HepG2 (cell line): ENCODE results near the gene DGKG. TPM values are rescaled to one million over a fixed set of nuclear protein-coding genes. Genes with fewer than 3 reads are reported as not detected.

ENCODE experiments used
- ATAC-seq: fragments of 200-7000 bp; cut with Tn5 transposase; 3 replicates; pipeline ENCODE4 v1.9.1; 2020; ENCODE audit warnings: mild to moderate bottlenecking, moderate library complexity
- BruUV-seq: library from RNA; stranded (reverse); fragments of 400-500 nt; replicated peaks from 2 replicates; lab custom pipeline; 2021; lab: Mats Ljungman, UMichigan
- CTCF ChIA-PET: fragments of 300-600 bp; formaldehyde crosslinking; extraction: SDS; loops from one replicate; lab custom pipeline; 2021; ENCODE audit warnings: low total read pairs, inconsistent platforms, low intra/inter-chr PET ratio; lab: Yijun Ruan, JAX
- POLR2A ChIA-PET: fragments of 350-600 bp; sonication (Branson Sonifier 250); formaldehyde crosslinking; loops from one replicate; lab custom pipeline; 2020; ENCODE audit warnings: antibody characterized with exemption, inconsistent platforms; lab: Yijun Ruan, JAX
- DNase-seq: peaks from one replicate; pipeline ENCODE4 v3.0.0-alpha.2; 2015; ENCODE audit warnings: low spot score
- FAIRE-seq: peaks from 3 replicates; lab custom pipeline; 2011; peaks lifted over from hg19 to GRCh38; lab: Jason Lieb, UNC
- H2AFZ ChIP-seq: one replicate; pipeline ENCODE4 v1.6.1; 2011; ENCODE audit warnings: low read length, inconsistent platforms
- H3K27ac ChIP-seq: fragments of 300-600 bp; 3 replicates; pipeline ENCODE4 v1.8.0; 2011; ENCODE audit warnings: mixed run types, mild to moderate bottlenecking, mixed read lengths, low read length, inconsistent platforms; ENCODE audit not compliant: insufficient read depth; ENCODE audit errors: extremely low read length
- H3K27me3 ChIP-seq, 2 experiments: fragments of 200-600 bp in 1 of 2; 2 replicates in 1 of 2; 3 replicates in 1 of 2; pipeline versions ENCODE4 v1.6.0 to v1.8.0; 2011; ENCODE audit warnings: low read length in 2 of 2, mild to moderate bottlenecking in 2 of 2, moderate library complexity in 2 of 2, inconsistent platforms in 1 of 2; ENCODE audit not compliant: insufficient read depth in 2 of 2, control insufficient read depth in 1 of 2
- H3K36me3 ChIP-seq, 2 experiments: fragments of 200-600 bp in 1 of 2; replicated peaks in 1 of 2; 2 replicates in 1 of 2; 3 replicates in 1 of 2; pipeline versions ENCODE4 v1.5.1 to v1.8.0; 2011; ENCODE audit warnings: low read length in 2 of 2, inconsistent platforms in 1 of 2; ENCODE audit not compliant: insufficient read depth in 2 of 2, control insufficient read depth in 1 of 2
- H3K4me1 ChIP-seq: 2 replicates; pipeline ENCODE4 v1.5.1; 2012; ENCODE audit warnings: low read length, inconsistent platforms; ENCODE audit not compliant: insufficient read depth
- H3K4me2 ChIP-seq: 2 replicates; pipeline ENCODE4 v1.6.0; 2011; ENCODE audit warnings: low read depth, low read length, inconsistent platforms
- H3K4me3 ChIP-seq, 3 experiments: fragments of 200-600 bp in 1 of 3; sonication (generic), shearing (Covaris generic) in 1 of 3; replicated peaks in 1 of 3; 2 replicates each; pipeline ENCODE4 v1.5.1; 2011 to 2016; ENCODE audit warnings: low read length in 3 of 3, inconsistent platforms in 2 of 3, low read depth in 2 of 3, mild to moderate bottlenecking in 2 of 3, control low read depth in 1 of 3, mixed read lengths in 1 of 3; ENCODE audit not compliant: insufficient read depth in 1 of 3
- H3K79me2 ChIP-seq: one replicate; pipeline ENCODE4 v1.6.1; 2011; ENCODE audit warnings: low read length, inconsistent platforms; ENCODE audit not compliant: insufficient read depth
- H3K9ac ChIP-seq: 2 replicates; pipeline ENCODE4 v1.6.0; 2011; ENCODE audit warnings: mild to moderate bottlenecking, low read depth, low read length, inconsistent platforms; ENCODE audit not compliant: insufficient read depth
- H3K9me3 ChIP-seq: 2 replicates; pipeline ENCODE4 v1.5.1; 2012; ENCODE audit warnings: mild to moderate bottlenecking, low read length
- H4K20me1 ChIP-seq: 2 replicates; pipeline ENCODE4 v1.6.0; 2011; ENCODE audit warnings: inconsistent platforms, mild to moderate bottlenecking, low read length, moderate library complexity; ENCODE audit not compliant: insufficient read depth
- CHCHD3 ChIP-seq: sonication (generic); formaldehyde crosslinking; IDR thresholded peaks from 2 replicates; pipeline ENCODE4 v1.8.0; 2022; ENCODE audit warnings: mild to moderate bottlenecking, missing genetic modification reagents, moderate library complexity
- ESRRA ChIP-seq: sonication (generic); formaldehyde crosslinking; IDR thresholded peaks from 2 replicates; pipeline ENCODE4 v1.5.1; 2020; ENCODE audit warnings: mild to moderate bottlenecking, low read depth, missing genetic modification reagents
- FUBP1 ChIP-seq: sonication (generic); formaldehyde crosslinking; IDR thresholded peaks from 2 replicates; pipeline ENCODE4 v1.5.1; 2020; ENCODE audit warnings: missing genetic modification reagents, mild to moderate bottlenecking, borderline replicate concordance
- HDAC6 ChIP-seq: fragments of 200-600 bp; sonication (generic); IDR thresholded peaks from 2 replicates; pipeline ENCODE4 v1.7.0; 2017; ENCODE audit warnings: mild to moderate bottlenecking, antibody characterized with exemption, low read length, low read depth
- JUNB ChIP-seq: sonication (generic); formaldehyde crosslinking; IDR thresholded peaks from 2 replicates; pipeline ENCODE4 v1.8.0; 2022; ENCODE audit warnings: missing genetic modification reagents, mild to moderate bottlenecking, borderline replicate concordance
- TCF12 ChIP-seq, 2 experiments: fragments of 450-650 bp in 1 of 2; sonication (generic) in 1 of 2; formaldehyde crosslinking in 1 of 2; IDR thresholded peaks; 2 replicates each; pipeline versions ENCODE4 v1.6.1 to v1.8.0; 2017 to 2022; ENCODE audit warnings: antibody characterized with exemption in 1 of 2, mild to moderate bottlenecking in 1 of 2, missing genetic modification reagents in 1 of 2, moderate library complexity in 1 of 2
- ZBTB25 ChIP-seq: IDR thresholded peaks from 2 replicates; pipeline ENCODE4 v1.6.1; 2018; ENCODE audit warnings: missing genetic modification reagents
- ZBTB3 ChIP-seq: sonication (generic); formaldehyde crosslinking; IDR thresholded peaks from 2 replicates; pipeline ENCODE4 v1.4.0; 2020; ENCODE audit warnings: low read depth, mild to moderate bottlenecking, moderate library complexity, missing genetic modification reagents, borderline replicate concordance
- ZNF34 ChIP-seq: sonication (generic); formaldehyde crosslinking; IDR thresholded peaks from 2 replicates; pipeline ENCODE4 v1.4.0; 2020; ENCODE audit warnings: mild to moderate bottlenecking, missing genetic modification reagents, borderline replicate concordance
- WGBS: methylation state at CpG from one replicate; pipeline ENCODE4 v1.1.6; 2017; ENCODE audit warnings: low lambda C conversion rate; 5-methylcytosine and 5-hydroxymethylcytosine counted together
- in situ Hi-C: cut with HindIII; loops from 2 replicates; pipeline ENCODE4 v1.10.0; 2017; ENCODE audit warnings: low pct_unique_long_range_greater_than_20kb; ENCODE audit not compliant: extremely low pct_ligation_motif_present
- intact Hi-C: fragments of 100-400 bp; cut with micrococcal nuclease; formaldehyde crosslinking; loops from one replicate; pipeline ENCODE4 v1.10.0; 2022; ENCODE audit not compliant: unreplicated experiment
- polyA plus RNA-seq, 8 experiments: library from polyadenylated mRNA; depleted of rRNA in 3 of 8; stranded (reverse) in 7 of 8; unstranded in 1 of 8; fragments of >200 nt; fragmentation: Illumina TruSeq in 4 of 8; extraction: Trizol in 4 of 8; gene quantifications; 2 replicates each; pipeline versions ENCODE4 v1.2.1 to v1.2.3, GENCODE V29; 2011 to 2016; ENCODE audit warnings: low read depth in 4 of 8, missing spikeins in 1 of 8, mixed read lengths in 1 of 8; ENCODE audit not compliant: insufficient read depth in 1 of 8
- total RNA-seq, 5 experiments: library from RNA; depleted of rRNA; stranded (reverse); fragments of >200 nt; fragmentation: Illumina TruSeq; extraction: Trizol; gene quantifications; 2 replicates each; pipeline ENCODE4 v1.2.3, GENCODE V29; 2016; ENCODE audit warnings: low read depth in 1 of 5

The DGKG gene
- total and polyA plus RNA-seq, 2 of the 13 experiments (the other 11 are each of a cell fraction or from before 2014, with no cell fraction given), result 3.8 to 6.2 TPM

- H3K27me3 ChIP-seq, result no peaks in the 10 kb centered on the region
These were observed 81.3 kb downstream of the DGKG start for GRCh38 chr3:186280737-186281136.

More at GRCh38 chr3:186280737-186281136, 81.3 kb downstream of the DGKG start:
- DNase-seq (no peak), ATAC-seq (no peak), FAIRE-seq (no peak)
- H3K27ac ChIP-seq, result no peak overlapping the region
- no peaks in the 10 kb centered on the region for H4K20me1 ChIP-seq
- no peak overlapping the region for H3K4me3 ChIP-seq
- ChIA-PET CTCF (no interaction called here), POLR2A (no interaction called here)
- no peak overlapping the region for H2AFZ ChIP-seq
- no peak overlapping the region for H3K9ac ChIP-seq
- WGBS, result 32% methylated on average over 3 of the region's 3 CpGs
- H3K79me2 ChIP-seq, result no peaks in the 10 kb centered on the region
- no TSS peak for BruUV-seq
- H3K36me3 ChIP-seq, result no peaks in the 10 kb centered on the region
- in situ Hi-C loops, result no loop called here
- no peaks in the 10 kb centered on the region for H3K9me3 ChIP-seq
- H3K4me1 ChIP-seq, result no peaks in the 10 kb centered on the region
- TF ChIP-seq ESRRA (CRISPR knock-in tag) (no peak), FUBP1 (CRISPR knock-in tag) (no peak), TCF12 (IDR thresholded peaks at IDR 0.05) (no peak), TCF12 (CRISPR knock-in tag; IDR thresholded peaks at IDR 0.05) (no peak), ZNF34 (CRISPR knock-in tag) (no peak), ZBTB25 (CRISPR knock-in tag) (no peak), ZBTB3 (no peak), HDAC6 (no peak), JUNB (CRISPR knock-in tag) (no peak), CHCHD3 (CRISPR knock-in tag) (no peak)
- H3K4me2 ChIP-seq, result no peak overlapping the region
- intact Hi-C loops, result no loop called here
